Stimulated activated CD4-positive, alpha-beta T cell treated with anti-CD3 and anti-CD28 coated beads, Interleukin-1b, Interleukin-23, amount 100 ng/mL, for 1 hour (primary cell): ENCODE data around the gene POFUT2.

Experiments used
- DNase-seq, 2 donors: peaks; one replicate each; pipeline ENCODE4 v3.0.0-alpha.2; 2020; ENCODE audit warnings: low read depth in 2 of 2

The POFUT2 gene

GRCh38 chr21:45250914-45251634, 36.6 kb downstream of the POFUT2 start:
- no peak for DNase-seq

- DNase-seq = no peak
Observed at GRCh38 chr21:45250272-45250671, 37.4 kb downstream of the POFUT2 start.

- DNase-seq = no peak
Observed at GRCh38 chr21:45249626-45250025, 38.1 kb downstream of the POFUT2 start.

- no peak for DNase-seq
Observed at GRCh38 chr21:45248893-45249381, 38.8 kb downstream of the POFUT2 start.

- no peak for DNase-seq
Observed at GRCh38 chr21:45248301-45248892, 39.3 kb downstream of the POFUT2 start.

GRCh38 chr21:45246386-45247320, 41.0 kb downstream of the POFUT2 start:
- DNase-seq = no peak

GRCh38 chr21:45244799-45245340, 42.8 kb downstream of the POFUT2 start:
- no peak for DNase-seq

GRCh38 chr21:45243603-45244002, 44.1 kb downstream of the POFUT2 start:
- no peak for DNase-seq

GRCh38 chr21:45241357-45241756, 46.3 kb downstream of the POFUT2 start:
- DNase-seq = no peak

- no peak for DNase-seq
Observed at GRCh38 chr21:45237401-45237800, 50.3 kb downstream of the POFUT2 start.

- DNase-seq = no peak
Observed at GRCh38 chr21:45236481-45236880, 51.2 kb downstream of the POFUT2 start.

GRCh38 chr21:45235488-45235887, 52.2 kb downstream of the POFUT2 start:
- DNase-seq = no peak

GRCh38 chr21:45234965-45235364, 52.7 kb downstream of the POFUT2 start:
- no peak for DNase-seq

- no peak for DNase-seq
Observed at GRCh38 chr21:45234127-45234526, 53.6 kb downstream of the POFUT2 start.

- DNase-seq = no peak
Observed at GRCh38 chr21:45231705-45232104, 56.0 kb downstream of the POFUT2 start.

- no peak for DNase-seq
Observed at GRCh38 chr21:45228656-45229240, 58.9 kb downstream of the POFUT2 start.

- peak in 1 of 2 donors; percentile 32 for DNase-seq
Observed at GRCh38 chr21:45228171-45228641, 59.5 kb downstream of the POFUT2 start.

GRCh38 chr21:45227735-45228134, 60.0 kb downstream of the POFUT2 start:
- no peak for DNase-seq

- no peak for DNase-seq
Observed at GRCh38 chr21:45226540-45227326, 61.0 kb downstream of the POFUT2 start.

GRCh38 chr21:45225741-45226327, 61.9 kb downstream of the POFUT2 start:
- no peak for DNase-seq
